Stimulated activated CD8-positive, alpha-beta memory T cell treated with anti-CD3 and anti-CD28 coated beads, Interleukin-12 subunit alpha, Interleukin-12 subunit beta, amount 100 ng/mL, for 4 hours (primary cell): ENCODE data around the gene AP1G2.

ENCODE experiments used
- DNase-seq: peaks from one replicate; pipeline ENCODE4 v3.0.0-alpha.2; 2020; ENCODE audit warnings: low read depth

The AP1G2 gene

DNA sequence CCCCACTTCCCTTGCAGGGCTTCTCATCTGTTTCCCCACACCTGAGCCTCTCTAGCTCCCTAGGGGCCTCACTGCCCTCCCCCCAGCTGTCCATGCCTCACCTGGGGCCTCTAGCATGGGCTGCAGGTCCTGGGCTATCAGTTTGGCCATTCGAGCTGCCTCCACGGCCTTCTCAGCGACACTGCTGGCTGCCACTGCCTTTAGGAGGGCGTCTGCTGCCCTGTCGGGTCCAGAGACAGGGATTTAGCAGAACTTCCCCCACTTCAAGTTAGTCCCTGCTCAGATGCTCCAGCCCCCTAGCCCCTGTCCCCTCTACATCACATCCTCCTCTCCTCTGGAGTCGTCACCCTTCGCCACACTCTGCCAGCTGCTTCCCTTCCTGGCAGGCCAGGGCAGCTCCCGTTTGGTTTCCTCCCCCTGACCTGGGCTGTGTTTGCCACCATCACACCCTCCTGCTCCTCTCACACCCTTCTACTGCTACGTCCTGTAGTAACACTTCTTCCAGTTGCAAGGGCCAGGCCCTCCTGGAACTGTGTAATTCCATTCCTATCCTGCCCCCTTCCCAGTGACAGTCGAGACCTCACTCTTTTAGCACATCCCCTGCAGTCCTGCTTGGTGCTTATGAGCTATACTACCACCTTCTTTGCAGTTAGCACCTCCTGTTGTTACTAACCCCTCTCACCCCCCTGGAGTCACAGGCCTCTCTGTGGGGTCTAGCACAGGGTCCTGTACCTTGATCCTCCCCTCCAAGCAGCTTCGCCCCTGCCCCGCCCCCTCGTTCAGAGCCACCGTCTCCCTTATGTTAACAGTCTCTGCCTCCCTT is 4.3 kb upstream of the AP1G2 start:
- DNase-seq, result no peak

DNA sequence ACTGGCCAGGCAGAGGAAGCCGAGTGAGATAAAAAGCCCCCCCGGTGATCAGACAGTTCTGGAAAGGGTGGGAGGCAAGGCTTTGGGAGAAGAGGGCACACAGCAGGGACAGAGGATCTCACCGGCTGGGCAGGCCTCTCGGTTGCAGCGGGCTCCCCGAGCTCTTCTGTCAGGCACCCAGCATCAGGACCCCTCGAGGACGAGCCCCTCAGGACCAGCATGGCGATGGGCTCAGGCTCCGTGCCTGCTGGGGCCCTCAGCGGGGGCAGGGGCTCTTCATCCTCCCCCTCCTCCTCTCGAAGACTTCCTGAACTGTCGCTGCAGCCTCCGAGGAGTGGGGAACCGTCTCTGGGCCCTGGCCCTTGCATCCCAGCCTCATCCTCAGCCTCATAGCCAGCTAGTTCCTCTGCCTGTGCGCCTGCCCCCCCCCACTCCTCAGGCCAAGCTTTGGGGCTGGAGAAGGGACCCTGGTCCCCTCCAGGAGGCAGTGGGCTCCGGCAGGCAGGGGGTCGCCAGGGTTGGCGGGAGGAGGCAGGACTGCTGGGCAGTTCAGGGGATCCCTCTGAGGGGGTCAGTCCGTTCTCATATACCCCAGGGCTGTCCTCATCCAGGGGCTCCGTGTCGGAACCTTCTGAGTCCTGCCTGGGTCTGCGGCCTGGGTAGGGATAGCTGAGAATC is 3.4 kb upstream of the AP1G2 start:
- no peak for DNase-seq

DNA sequence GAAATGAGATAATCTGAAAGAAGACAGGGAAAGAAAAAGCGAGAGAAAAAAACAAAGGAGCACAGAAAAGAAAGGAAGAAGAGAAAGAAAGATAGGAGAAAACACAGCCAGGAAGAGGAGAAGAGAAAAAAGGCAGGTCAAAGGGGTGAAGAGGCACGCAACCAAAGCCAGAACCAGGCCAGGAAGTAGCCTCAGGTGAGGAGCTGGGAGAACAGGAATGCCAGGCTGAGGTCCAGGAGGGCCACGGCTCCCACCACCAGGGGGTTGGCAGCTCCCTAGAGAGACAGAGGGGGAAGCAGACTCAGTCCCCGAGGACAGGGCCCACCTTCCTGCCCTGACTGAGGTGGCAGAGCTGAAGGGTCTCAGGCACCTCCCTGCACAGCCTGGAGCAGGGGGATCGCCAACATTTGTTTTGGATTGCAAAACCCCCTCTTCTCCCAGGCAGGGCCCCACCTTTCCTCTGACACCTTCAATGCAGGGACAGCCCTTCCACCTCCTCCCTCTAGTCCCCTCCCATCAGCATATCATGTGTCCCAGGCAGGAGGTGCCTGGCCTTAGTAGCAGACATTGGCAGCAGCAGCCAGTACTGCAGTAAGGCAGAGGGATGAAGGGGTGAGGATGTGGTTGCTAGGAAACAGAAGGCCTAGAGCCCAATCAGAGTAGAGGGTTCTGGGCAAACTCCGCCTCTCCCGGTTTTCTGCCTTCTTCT is 2.0 kb upstream of the AP1G2 start:
- DNase-seq, result no peak

DNA sequence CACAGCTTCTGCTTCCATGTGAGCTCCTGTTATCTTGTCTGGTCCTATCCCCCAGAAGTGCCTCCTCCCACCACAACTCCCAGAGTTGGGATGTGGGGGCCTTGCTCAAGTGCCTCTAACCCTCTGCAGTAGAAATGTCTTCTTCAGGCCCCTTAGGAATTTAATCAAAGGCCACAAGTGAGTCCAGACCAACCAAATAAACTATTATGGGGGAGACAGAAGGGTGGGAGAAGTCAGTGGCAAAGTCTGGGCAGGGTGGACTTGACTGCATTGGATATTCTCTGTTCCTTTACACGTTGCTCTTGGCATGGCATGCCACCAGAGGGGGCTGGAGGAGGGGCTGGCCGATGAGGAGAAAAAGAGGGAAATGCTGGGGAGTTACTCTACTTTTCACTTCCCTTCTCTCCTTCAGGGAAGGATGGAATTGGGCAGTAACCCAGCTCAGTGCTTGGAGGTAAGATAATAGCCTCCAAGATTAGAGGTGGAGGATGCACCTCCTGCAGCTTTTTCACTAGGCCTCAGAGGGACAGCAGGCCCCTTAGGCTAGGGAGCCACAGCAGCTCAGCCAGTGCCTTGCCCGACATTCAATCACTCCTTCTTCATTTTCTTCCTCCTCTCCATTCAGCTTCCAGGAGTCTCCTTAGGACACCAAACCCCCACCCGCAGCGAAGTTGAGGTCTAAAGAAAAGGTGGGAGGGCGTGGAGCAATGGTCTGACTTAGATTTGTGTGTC is 1.2 kb upstream of the AP1G2 start:
- no peak for DNase-seq

DNA sequence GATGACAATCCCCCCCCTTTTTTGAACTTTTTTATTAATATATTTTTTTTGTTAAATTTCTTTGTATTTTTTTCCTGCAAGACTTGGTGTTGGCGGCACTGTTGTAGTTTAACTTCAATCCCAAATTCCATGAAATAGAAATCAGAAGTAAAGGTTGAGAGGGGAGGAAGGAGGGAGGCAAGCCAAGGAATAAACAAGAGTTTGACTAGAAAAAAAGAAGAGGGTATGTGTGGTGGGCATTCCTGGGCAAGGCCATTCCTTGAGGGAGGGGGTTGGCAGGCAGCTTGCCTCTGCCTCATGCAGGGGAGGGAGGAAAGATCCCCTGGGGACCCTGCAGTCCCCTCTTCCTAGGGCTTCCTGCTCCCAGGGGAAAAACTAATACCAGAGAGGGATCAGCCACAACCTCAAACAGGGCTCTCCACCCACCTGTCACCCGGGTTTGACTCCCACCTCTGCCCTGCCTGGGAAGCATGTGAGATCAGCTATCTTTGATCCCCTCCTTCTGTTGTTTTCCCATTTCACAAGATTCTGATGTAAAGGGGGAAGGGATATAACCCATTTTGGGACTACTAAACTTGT is 519 bp upstream of the AP1G2 start:
- DNase-seq, result no peak

DNA sequence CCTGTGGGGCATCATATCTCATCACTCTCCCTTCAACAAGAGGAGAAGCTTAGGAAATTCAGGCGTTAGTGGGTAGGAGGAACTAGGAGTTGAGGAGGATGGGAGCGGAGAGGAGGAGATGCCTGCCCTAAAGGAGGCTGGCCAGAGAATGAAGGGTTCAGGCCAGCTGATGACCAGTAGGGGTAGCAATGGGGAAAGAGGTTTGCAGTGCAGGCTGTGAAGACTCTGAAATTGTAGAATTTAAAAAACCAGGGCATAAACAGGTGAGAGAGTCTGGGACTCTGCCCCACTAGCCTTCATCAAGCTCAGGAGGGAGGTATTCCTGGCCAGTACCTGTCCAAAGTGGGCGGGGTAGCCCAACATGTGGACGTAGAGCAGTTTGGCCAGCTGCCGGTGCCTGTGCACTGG is 809 bp downstream of the AP1G2 start:
- DNase-seq, result no peak

DNA sequence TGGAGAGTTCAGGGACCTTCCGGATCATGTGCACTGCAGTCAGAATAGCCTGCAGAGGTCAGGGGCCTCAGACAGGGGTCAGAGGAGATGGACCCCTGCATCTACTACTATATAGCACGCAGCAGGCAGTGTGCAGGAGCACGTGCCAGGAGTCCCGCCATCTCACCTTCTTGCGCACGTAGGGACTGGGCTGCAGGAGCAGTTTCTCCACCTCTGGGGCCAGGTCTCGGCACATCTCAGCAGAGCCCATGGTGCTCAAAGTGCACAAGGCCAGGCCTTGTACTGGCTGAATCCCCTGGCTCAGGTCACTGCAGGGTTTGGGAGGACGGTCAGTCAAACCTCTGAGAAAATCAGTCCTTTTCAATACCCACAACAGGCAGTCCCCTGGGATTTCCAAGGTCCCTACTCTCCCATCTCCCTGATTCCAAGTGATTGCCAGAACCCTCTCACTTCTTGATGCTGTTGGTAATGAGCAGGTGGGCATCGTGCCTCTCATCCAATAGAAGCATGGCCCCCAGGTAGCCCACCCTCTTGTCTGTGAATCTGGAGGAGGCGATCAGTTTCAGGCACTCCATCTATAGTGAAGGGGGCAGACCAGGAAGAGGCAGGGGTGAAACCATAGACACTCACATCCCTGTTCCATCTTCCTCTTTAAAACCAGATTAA is 1.3 kb downstream of the AP1G2 start:
- DNase-seq, result no peak

DNA sequence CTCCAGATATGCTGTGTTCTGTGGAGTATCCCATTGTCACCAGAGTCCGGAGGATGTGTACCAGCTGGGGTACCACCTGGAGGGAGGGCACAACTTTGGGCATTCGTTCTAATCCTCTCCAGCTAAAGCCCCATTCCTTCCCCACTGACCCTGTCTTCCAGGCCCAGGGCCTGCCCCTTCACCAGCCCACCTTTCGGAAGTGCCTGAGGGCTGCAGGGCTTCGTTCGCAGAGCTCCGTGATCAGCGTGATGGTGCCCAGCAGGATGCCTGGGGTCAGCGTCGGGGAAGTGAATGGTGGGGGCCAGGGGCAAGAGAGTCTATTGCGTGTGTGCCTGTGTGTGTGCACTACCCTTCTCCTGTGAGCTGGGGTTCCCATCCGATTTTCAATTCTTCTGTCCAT is 2.0 kb downstream of the AP1G2 start:
- DNase-seq, result no peak

DNA sequence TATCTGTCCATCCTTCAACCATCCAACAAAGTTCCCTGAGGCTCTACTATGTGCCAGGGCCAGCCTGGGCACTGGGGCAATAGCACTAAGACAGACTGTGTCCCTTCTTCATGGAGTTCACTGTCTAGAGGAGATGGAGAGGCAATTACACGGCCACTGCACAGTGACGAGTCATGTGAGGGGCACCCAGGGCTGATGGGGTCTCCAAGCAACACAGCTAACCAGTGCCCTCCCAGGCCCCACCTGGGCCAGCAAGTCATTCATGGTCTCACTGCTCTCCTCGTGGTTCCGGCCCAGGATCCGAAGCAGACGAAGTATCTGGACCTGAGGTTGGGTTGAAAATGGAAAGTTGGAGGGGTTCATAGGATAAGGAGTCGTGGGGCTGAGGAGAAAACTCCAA is 2.7 kb downstream of the AP1G2 start:
- DNase-seq, result no peak

DNA sequence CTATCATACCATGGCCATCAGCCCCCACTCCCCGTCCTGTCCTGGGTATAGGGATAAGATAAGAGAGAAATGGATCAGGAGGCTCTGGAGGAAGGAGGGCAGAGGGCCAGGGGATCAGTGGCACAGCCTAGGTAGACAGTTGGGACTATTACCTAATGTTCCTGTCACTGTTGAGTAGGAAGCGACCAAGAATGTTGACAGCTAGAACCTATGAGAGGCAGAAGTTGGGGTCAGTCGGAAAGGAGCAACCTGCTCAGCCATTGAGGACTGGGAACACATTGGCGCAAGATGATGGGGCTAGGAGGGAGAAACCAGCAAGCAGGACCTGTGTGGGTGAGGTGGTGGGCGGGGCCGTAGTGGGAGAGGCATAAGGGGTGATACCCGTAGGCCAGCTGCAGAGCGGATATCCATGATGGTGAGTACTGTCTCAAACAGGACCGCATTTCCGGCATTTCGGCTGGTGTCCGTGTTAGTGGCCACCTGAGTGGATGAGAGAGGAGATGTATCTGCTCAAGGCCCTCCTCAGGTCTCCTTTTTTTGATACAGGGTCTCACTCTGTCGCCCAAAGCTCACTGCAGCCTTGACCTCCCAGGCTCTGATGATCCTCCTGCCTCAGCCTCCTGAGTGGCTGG is 3.3 kb downstream of the AP1G2 start:
- no peak for DNase-seq

DNA sequence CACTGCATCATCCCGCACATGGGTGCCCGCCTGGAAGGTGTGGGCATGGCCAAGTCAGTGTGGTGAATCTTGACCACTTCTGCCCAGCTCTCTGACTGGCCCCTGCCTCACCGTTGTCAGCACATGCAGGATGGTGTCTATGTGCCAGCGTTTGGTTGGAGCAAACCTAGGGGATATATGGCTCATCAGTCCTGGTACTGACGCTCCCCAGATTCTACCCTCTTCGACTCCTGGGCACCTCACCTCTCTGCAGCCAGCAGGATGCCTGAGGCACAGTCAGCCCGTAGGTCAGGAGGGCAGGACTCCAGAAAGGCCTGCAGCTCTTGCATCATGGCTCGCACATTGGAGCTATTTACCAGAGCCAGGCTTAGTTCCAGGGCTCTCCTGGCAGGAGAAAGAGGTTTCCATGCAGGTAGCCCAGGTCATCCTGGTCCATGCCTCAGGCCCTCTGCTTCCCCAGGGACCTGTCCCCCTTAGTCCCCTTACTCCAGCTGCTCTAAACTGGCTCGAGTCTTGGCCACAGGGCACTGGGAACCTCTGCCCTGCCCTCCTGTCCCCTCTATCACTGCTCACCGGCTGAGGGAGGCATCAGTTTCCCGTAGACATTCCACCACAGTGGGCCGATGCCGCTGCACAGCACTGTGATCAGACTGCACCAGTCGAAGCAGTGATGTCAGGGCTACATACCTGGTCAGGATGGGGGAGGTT is 4.0 kb downstream of the AP1G2 start:
- no peak for DNase-seq

DNA sequence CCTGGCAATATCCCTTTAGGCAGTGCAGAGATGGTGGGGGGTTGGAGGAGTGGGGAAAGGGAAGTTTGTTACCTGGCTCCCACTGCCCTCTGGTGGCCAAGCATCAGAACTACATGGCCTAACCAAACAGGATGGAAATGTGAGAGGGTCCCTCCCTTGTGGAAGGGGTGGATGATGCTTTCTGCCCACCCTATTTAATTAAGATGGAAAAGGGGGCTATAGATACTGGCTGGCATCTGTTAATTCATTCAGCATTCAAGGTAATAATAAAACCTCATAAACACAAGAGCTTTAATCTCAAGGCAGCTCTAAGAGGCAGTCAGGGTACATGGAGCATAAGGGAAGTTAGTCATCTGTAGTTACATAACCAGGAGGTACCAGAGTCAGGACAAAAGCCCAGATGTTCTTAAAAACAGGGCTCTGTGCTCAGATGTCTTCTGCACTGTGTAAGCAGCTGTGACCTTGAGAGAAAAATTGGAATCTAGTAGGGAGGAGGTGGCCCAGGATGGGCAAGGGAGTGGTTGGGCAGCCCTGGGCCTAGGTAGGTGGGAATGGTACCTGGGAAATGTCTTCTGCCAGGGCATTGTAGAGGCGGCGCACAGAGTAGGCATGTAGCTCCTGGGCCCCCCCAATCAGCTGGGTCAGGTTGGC is 4.6 kb downstream of the AP1G2 start:
- DNase-seq, result no peak

DNA sequence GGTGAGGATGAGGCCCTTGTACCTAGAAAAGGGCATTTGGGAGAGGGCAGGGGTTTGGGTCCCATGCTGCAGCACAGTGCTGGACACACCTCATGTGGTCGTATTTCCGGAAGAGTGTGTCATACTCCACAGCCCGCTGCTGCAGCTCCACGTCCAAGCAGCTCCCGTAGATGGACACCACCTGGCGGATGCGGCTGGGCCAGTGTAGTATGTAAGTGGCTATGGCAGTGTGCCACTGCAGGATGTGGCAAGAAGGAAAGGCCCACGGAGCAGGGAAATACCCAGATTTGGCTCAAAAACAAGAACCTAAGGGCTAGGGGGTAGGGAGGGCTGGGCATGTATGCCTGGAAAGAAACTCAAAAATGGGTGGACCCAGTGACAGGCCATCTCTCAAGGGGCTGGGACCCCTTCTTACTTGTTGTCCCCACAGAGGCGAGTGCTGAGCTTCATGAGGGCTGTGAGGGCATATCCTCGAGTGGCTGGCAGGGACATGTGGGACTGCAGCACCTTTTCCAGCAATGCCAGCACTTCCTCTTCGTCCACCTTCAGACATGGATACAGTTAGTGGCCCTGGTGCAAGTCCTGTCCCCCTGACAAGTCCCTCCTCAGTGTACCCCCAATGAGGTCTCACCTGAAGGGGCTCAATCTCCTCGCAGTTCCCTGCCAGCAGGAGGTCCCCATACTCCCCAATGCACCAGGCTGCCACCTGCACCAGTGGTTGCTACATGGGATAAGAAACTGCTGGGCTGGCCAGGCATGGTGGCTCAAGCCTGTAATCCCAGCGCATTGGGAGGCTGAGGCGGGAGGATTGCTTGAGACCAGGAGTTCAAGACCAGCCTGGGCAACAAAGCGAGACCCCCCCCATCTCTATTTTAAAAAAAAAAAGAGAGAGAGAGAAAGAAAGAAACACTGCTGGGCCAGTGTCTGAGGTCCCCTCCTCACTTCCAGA is 5.4 kb downstream of the AP1G2 start:
- no peak for DNase-seq

DNA sequence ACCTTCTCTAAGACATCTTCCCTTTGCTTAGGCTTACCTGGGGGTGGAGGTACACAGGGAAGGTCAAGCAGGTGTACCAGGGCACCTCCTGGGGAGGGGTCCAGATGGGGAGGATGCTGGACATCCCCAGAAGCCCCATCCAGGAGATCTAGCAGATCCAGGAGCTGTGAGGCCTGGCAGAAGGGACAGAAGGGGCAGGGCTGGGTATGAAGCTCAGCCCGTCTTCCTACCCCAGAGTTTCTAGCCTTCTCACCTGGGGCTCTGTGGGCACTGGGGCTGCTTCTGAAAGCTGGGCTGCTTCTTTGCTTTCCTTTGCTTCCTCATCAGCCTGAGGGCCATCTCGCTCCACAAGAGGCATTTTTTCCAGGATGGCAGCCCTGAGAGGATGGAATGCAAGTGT is 6.3 kb downstream of the AP1G2 start:
- DNase-seq, result no peak

DNA sequence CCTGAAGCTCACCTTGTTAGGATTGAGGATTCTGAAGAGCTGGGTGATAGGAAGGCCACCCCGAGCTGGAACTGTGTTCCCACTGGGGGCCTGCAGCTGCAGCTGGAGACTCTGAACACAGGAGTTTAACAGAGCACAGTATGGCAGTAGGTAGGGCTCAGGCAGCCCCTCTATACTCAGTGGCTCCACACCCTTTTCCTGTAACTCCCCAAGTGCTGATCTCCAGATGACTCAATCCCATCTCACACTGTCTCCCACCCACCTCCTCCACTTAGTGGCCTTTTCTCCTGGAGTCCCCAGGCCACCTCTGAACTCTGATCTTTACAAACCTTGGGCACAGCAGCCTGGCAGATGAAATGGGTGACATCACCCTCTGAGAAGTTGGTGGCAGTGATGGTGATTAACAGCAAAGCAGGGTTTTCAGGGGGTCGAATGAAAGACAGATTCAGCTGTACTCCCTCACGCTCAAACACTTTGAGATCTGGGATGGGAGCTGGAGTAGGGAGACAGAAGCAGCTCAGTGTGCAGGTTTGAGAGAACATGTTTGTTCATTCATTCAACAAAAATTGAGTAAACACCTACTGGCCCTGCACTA is 7.6 kb downstream of the AP1G2 start:
- no peak for DNase-seq

DNA sequence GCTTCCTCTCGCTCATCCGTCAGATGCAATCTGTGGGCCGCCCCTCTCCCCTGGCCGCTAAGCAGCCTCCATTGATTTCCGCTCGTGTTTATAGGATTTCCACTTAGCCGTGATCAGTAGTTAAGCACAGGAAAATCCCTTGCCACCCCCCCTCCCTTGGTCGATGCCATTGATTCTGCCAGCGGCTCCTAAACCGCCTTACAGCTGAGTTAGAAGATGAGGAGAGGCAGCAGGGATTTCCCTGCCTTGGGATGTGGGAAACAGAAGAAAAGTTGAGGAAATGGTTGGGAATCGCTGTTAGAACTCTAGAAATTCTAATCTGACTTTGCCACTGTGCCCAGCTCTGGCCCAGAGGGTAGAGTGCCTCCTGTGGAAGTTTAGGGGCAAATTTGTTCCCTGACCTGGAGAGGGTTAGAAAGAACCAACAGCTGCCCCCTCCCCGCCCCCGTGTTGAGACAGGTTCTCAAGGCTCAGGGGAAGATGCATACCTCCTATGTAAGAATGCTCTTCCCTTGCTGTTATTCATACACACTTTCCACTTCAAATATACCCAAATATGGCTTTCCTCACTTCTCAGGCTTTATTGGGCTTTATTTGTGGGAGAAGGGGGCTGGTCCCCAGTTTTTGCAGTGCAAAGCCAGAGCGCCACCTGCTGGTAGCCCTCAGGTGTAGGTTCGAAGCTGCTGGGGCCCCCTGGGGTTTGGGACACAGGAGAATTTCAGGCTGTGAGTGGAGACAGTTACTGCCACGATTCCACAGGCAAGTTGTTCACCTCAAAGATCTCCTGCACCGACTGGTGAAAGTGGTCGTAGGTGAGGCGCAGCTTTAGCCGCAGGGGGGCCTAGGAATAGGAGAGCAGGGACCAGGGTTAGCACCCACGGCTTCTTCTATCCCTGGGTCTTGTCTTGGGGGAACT is 8.3 kb downstream of the AP1G2 start:
- DNase-seq, result peak; percentile 35

DNA sequence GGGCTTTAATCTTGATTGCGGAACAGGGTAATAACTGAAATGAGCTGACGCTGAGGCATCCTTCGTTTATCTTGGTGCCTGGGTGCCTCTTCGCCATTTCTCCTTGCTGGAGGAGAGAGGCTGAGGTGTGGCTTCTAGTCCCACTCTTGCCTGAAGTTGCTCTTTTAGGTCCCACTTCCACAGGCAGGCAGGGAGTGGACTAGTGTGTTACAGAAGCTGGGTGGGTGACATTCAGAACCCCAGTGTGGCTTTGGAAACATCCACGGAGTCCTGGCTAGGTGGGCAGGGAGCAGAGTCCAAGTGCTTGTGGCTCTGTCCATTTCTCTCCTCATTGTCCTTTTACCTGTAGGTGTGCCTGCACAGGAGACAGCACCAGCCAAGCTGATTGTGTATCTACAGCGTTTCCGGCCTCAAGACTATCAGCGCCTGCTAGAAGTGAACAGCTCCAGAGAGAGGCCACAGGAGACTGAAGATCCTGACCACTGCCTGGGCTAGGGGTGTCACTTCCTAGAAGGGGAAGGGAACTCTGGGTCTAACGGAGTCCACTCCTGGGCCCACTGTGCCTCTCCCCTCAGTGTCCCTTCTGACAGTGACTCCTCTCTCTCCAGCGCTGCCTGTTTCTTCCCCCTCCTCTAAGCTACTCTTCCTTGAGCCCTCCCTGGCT is 9.1 kb downstream of the AP1G2 start:
- no peak for DNase-seq
